ENCODE measurements around the gene DENND1A.

- TF ChIP-seq CTCF (conservative IDR thresholded peaks at IDR 0.05; ENCODE audit: low read depth in 2 of 2) (no peak), EZH2 (IDR thresholded peaks at IDR 0.05; ENCODE audit: low read depth, unreplicated experiment) (no peak), POLR2AphosphoS5 (IDR thresholded peaks at IDR 0.05; ENCODE audit: low read depth) (no peak), REST (IDR thresholded peaks at IDR 0.05; ENCODE audit: unreplicated experiment) (no peak)
These were observed 13.7 kb upstream of the DENND1A start for GRCh38 chr9:123943671-123944070.
